ENCODE data around the gene RAB11FIP4. TPM values are rescaled to one million over a fixed set of nuclear protein-coding genes. Genes with fewer than 3 reads are reported as not detected.

The RAB11FIP4 gene
- total and polyA plus RNA-seq, 10 of the 15 experiments (the other 5 are each of a cell fraction or from before 2014, with no cell fraction given): 1.4 to 27.0 (median 17.6) TPM

DNA sequence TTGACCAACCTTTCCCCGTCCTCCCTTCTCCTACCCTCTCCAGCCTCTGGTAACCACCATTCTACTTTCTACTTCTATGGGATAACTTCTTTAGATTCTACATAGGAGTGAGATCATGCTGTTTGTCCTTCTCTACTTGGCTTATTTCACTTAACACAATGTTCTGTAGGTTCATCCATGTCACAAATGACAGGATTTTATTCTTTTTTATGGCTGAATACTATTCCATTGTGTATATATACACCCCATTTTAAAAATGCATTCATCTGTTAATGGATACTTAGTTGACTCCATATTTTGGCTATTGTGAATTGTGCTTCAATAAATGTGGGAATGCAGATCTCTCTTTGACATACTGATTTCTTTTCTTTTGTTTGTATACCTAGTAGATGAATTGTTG, 115.0 kb downstream of the RAB11FIP4 start:
- peaks cover 27% of the 10 kb centered on the region for H3K4me1 ChIP-seq (ENCODE audit: control insufficient read depth, insufficient read depth, low read length)
- ATAC-seq (no peak), FAIRE-seq (no peak), DNase-seq (ENCODE audit: low read depth, low spot score) (no peak)
- no peak overlapping the region for H3K27ac ChIP-seq (ENCODE audit: control insufficient read depth, insufficient read depth)
- ChIA-PET RAD21 (ENCODE audit: unreplicated experiment) (interaction anchor here (1.2 to 2.1 kb wide), 4 partner anchors 12 to 67 kb away, joined by 3 to 9 read pairs (median 6); no protein-coding TSS in a partner anchor), CTCF (interaction anchor here (1.0 to 1.8 kb wide), 6 partner anchors 11 to 28 kb away, joined by 3 to 7 read pairs (median 4); no protein-coding TSS in a partner anchor), SMC1A (ENCODE audit: uncharacterized antibody, unreplicated experiment) (interaction anchor here (1.0 to 3.0 kb wide), 3 partner anchors 13 to 69 kb away, joined by 3 to 21 read pairs (median 5); no protein-coding TSS in a partner anchor), POLR2A (interaction anchor here (0.7 to 1.6 kb wide), 3 partner anchors 13 to 23 kb away, joined by 3 to 8 read pairs (median 4); no protein-coding TSS in a partner anchor)
- BruUV-seq (replicated peaks): no TSS peak
- no peaks in the 10 kb centered on the region for H3K9me3 ChIP-seq (replicated peaks; ENCODE audit: control insufficient read depth, insufficient read depth, low read length)
- no peak overlapping the region for H3K4me3 ChIP-seq
- no peak overlapping the region for H3K9ac ChIP-seq (ENCODE audit: control insufficient read depth, insufficient read depth, low read length)
- H3K36me3 ChIP-seq (ENCODE audit: control insufficient read depth in 2 of 2, insufficient read depth in 2 of 2, low read length in 1 of 2): peaks cover 2 to 3% of the 10 kb centered on the region in 2 experiments; a peak in 2 of 4 replicates
- WGBS (ENCODE audit: insufficient coverage, insufficient replicate concordance, low lambda C conversion rate, missing lambda C conversion rate): 100% methylated on average over 1 of the region's 1 CpG
- H2AFZ ChIP-seq (ENCODE audit: control insufficient read depth, low read depth, low read length): no peak overlapping the region
- intact Hi-C loops (cut with micrococcal nuclease; ENCODE audit: unreplicated experiment) (no loop called here), in situ Hi-C loops (cut with MboI) (no loop called here)
- H3K27me3 ChIP-seq (replicated peaks in 1 of 2; ENCODE audit: control insufficient read depth in 2 of 2, insufficient read depth in 2 of 2, low read length in 1 of 2): no peaks in the 10 kb centered on the region
- peaks cover 16% of the 10 kb centered on the region for H3K79me2 ChIP-seq (ENCODE audit: control insufficient read depth, insufficient read depth, low read length)
- no peaks in the 10 kb centered on the region for H4K20me1 ChIP-seq (ENCODE audit: control insufficient read depth, insufficient read depth)
- no peak overlapping the region for H3K4me2 ChIP-seq (ENCODE audit: control insufficient read depth, insufficient read depth)
- TF ChIP-seq KDM1A (IDR thresholded peaks at IDR 0.05; ENCODE audit: borderline replicate concordance): no peak
- no peak for TF ChIP-seq JUNB (IDR thresholded peaks at IDR 0.05)
- no peak for TF ChIP-seq ZSCAN29 (IDR thresholded peaks at IDR 0.05)
- TF ChIP-seq, protein P1, sequence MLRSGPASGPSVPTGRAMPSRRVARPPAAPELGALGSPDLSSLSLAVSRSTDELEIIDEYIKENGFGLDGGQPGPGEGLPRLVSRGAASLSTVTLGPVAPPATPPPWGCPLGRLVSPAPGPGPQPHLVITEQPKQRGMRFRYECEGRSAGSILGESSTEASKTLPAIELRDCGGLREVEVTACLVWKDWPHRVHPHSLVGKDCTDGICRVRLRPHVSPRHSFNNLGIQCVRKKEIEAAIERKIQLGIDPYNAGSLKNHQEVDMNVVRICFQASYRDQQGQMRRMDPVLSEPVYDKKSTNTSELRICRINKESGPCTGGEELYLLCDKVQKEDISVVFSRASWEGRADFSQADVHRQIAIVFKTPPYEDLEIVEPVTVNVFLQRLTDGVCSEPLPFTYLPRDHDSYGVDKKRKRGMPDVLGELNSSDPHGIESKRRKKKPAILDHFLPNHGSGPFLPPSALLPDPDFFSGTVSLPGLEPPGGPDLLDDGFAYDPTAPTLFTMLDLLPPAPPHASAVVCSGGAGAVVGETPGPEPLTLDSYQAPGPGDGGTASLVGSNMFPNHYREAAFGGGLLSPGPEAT (IDR thresholded peaks at IDR 0.05; ENCODE audit: low read depth): no peak
- TF ChIP-seq IRF4 (IDR thresholded peaks at IDR 0.05; ENCODE audit: low read depth, low read length): no peak
- no peak for TF ChIP-seq SIN3A (IDR thresholded peaks at IDR 0.05; ENCODE audit: low read depth, low read length)
- TF ChIP-seq, protein P2, sequence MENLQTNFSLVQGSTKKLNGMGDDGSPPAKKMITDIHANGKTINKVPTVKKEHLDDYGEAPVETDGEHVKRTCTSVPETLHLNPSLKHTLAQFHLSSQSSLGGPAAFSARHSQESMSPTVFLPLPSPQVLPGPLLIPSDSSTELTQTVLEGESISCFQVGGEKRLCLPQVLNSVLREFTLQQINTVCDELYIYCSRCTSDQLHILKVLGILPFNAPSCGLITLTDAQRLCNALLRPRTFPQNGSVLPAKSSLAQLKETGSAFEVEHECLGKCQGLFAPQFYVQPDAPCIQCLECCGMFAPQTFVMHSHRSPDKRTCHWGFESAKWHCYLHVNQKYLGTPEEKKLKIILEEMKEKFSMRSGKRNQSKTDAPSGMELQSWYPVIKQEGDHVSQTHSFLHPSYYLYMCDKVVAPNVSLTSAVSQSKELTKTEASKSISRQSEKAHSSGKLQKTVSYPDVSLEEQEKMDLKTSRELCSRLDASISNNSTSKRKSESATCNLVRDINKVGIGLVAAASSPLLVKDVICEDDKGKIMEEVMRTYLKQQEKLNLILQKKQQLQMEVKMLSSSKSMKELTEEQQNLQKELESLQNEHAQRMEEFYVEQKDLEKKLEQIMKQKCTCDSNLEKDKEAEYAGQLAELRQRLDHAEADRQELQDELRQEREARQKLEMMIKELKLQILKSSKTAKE (IDR thresholded peaks at IDR 0.05; ENCODE audit: low read depth, poor library complexity, severe bottlenecking): no peak
- TF ChIP-seq FOXM1 (IDR thresholded peaks at IDR 0.05; ENCODE audit: low read depth, low read length): no peak
- TF ChIP-seq, protein P3, sequence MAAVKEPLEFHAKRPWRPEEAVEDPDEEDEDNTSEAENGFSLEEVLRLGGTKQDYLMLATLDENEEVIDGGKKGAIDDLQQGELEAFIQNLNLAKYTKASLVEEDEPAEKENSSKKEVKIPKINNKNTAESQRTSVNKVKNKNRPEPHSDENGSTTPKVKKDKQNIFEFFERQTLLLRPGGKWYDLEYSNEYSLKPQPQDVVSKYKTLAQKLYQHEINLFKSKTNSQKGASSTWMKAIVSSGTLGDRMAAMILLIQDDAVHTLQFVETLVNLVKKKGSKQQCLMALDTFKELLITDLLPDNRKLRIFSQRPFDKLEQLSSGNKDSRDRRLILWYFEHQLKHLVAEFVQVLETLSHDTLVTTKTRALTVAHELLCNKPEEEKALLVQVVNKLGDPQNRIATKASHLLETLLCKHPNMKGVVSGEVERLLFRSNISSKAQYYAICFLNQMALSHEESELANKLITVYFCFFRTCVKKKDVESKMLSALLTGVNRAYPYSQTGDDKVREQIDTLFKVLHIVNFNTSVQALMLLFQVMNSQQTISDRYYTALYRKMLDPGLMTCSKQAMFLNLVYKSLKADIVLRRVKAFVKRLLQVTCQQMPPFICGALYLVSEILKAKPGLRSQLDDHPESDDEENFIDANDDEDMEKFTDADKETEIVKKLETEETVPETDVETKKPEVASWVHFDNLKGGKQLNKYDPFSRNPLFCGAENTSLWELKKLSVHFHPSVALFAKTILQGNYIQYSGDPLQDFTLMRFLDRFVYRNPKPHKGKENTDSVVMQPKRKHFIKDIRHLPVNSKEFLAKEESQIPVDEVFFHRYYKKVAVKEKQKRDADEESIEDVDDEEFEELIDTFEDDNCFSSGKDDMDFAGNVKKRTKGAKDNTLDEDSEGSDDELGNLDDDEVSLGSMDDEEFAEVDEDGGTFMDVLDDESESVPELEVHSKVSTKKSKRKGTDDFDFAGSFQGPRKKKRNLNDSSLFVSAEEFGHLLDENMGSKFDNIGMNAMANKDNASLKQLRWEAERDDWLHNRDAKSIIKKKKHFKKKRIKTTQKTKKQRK (IDR thresholded peaks at IDR 0.05; ENCODE audit: low read depth, low read length): no peak
- TF ChIP-seq NR2C1 (IDR thresholded peaks at IDR 0.05): no peak
- TF ChIP-seq ZNF384 (IDR thresholded peaks at IDR 0.05; ENCODE audit: borderline replicate concordance, low read depth, low read length): no peak
- TF ChIP-seq SUPT20H (IDR thresholded peaks at IDR 0.05; ENCODE audit: borderline replicate concordance, control insufficient read depth, low read depth, low read length): no peak
- TF ChIP-seq CEBPB (IDR thresholded peaks at IDR 0.05; ENCODE audit: borderline replicate concordance in 1 of 2, low read depth in 2 of 2, low read length in 2 of 2): no peak
- no peak for TF ChIP-seq MTA3 (IDR thresholded peaks at IDR 0.05; ENCODE audit: borderline replicate concordance, low read length)
- TF ChIP-seq ASH2L (IDR thresholded peaks at IDR 0.05; ENCODE audit: borderline replicate concordance, low read depth): no peak
- TF ChIP-seq ZNF24 (IDR thresholded peaks at IDR 0.05): no peak
- TF ChIP-seq NFIC (IDR thresholded peaks at IDR 0.05; ENCODE audit: low read depth, low read length): no peak
- no peak for TF ChIP-seq SP1 (IDR thresholded peaks at IDR 0.05; ENCODE audit: low read depth, low read length)
- TF ChIP-seq CREM (IDR thresholded peaks at IDR 0.05; ENCODE audit: low read depth): no peak
